ENCODE data around the gene MTTP. TPM values are rescaled to one million over a fixed set of nuclear protein-coding genes. Genes with fewer than 3 reads are reported as not detected.

Gene MTTP
- polyA plus RNA-seq, 1 donor (not counting 4 experiments of a cell fraction or from before 2014, with no cell fraction given), result 0.05 TPM

- dilution Hi-C loops (cut with MboI; ENCODE audit: extremely low pct_ligation_motif_present, low sequenced_read_pairs), result no loop called here
- no peak overlapping the region for H3K27ac ChIP-seq (ENCODE audit: control insufficient read depth, insufficient read depth, low read length)
Observed at GRCh38 chr4:99668472-99668871, 93.8 kb downstream of the MTTP start.

GRCh38 chr4:99669084-99669483 lies 94.5 kb downstream of the MTTP start:
- no peaks in the 10 kb centered on the region for H3K79me2 ChIP-seq (ENCODE audit: control insufficient read depth, insufficient read depth, low read length)
- dilution Hi-C loops (cut with MboI; ENCODE audit: extremely low pct_ligation_motif_present, low sequenced_read_pairs), result no loop called here
- no peaks in the 10 kb centered on the region for H3K36me3 ChIP-seq (ENCODE audit: control insufficient read depth in 2 of 2, extremely low read depth in 1 of 2, insufficient read depth in 2 of 2, low read length in 2 of 2)
- no peaks in the 10 kb centered on the region for H4K20me1 ChIP-seq (ENCODE audit: control insufficient read depth, extremely low read depth, insufficient read depth, low read length)
- no peaks in the 10 kb centered on the region for H3K4me1 ChIP-seq (ENCODE audit: control insufficient read depth, extremely low read depth, insufficient read depth, low read length)
- DNase-seq (ENCODE audit: low read depth, low spot score) (no peak), FAIRE-seq (no peak)
- H3K4me3 ChIP-seq (ENCODE audit: control insufficient read depth in 2 of 3, extremely low read depth in 1 of 3, insufficient read depth in 2 of 3, low read depth in 1 of 3, low read length in 3 of 3), result no peak overlapping the region
- H3K9ac ChIP-seq (ENCODE audit: control insufficient read depth, extremely low read depth, insufficient read depth, low read length), result no peak overlapping the region
- H3K27me3 ChIP-seq (ENCODE audit: control insufficient read depth, extremely low read depth, insufficient read depth, low read length), result no peaks in the 10 kb centered on the region
- no peaks in the 10 kb centered on the region for H3K9me1 ChIP-seq (ENCODE audit: control insufficient read depth, extremely low read depth, insufficient read depth, low read length)
- H2AFZ ChIP-seq (ENCODE audit: control insufficient read depth, low read length), result no peak overlapping the region
- H3K27ac ChIP-seq (ENCODE audit: control insufficient read depth, insufficient read depth, low read length), result no peak overlapping the region
- H3K9me3 ChIP-seq (ENCODE audit: control insufficient read depth, low read depth, low read length), result no peaks in the 10 kb centered on the region
- no peak overlapping the region for H3K4me2 ChIP-seq (ENCODE audit: control insufficient read depth, extremely low read depth, insufficient read depth, low read depth, low read length)
- no peak for TF ChIP-seq EZH2 (IDR thresholded peaks at IDR 0.05; ENCODE audit: low read length)
- no peak for TF ChIP-seq CTCF (optimal IDR thresholded peaks at IDR 0.05 in 1 of 3, IDR thresholded peaks at IDR 0.05 in 1 of 3, conservative IDR thresholded peaks at IDR 0.05 in 1 of 3; ENCODE audit: extremely low read depth in 1 of 3, insufficient read depth in 2 of 3, low read length in 3 of 3)

More at GRCh38 chr4:99668472-99668871, 93.8 kb downstream of the MTTP start:
- Histone ChIP-seq H3K4me3 (ENCODE audit: control insufficient read depth in 2 of 3, extremely low read depth in 1 of 3, insufficient read depth in 2 of 3, low read depth in 1 of 3, low read length in 3 of 3) (no peak overlapping the region), H4K20me1 (ENCODE audit: control insufficient read depth, extremely low read depth, insufficient read depth, low read length) (no peaks in the 10 kb centered on the region), H3K4me1 (ENCODE audit: control insufficient read depth, extremely low read depth, insufficient read depth, low read length) (no peaks in the 10 kb centered on the region), H3K27me3 (ENCODE audit: control insufficient read depth, extremely low read depth, insufficient read depth, low read length) (no peaks in the 10 kb centered on the region), H3K9ac (ENCODE audit: control insufficient read depth, extremely low read depth, insufficient read depth, low read length) (no peak overlapping the region), H3K9me3 (ENCODE audit: control insufficient read depth, low read depth, low read length) (no peaks in the 10 kb centered on the region), H3K79me2 (ENCODE audit: control insufficient read depth, insufficient read depth, low read length) (no peaks in the 10 kb centered on the region), H3K9me1 (ENCODE audit: control insufficient read depth, extremely low read depth, insufficient read depth, low read length) (no peaks in the 10 kb centered on the region), H3K4me2 (ENCODE audit: control insufficient read depth, extremely low read depth, insufficient read depth, low read depth, low read length) (no peak overlapping the region), H2AFZ (ENCODE audit: control insufficient read depth, low read length) (no peak overlapping the region), H3K36me3 (ENCODE audit: control insufficient read depth in 2 of 2, extremely low read depth in 1 of 2, insufficient read depth in 2 of 2, low read length in 2 of 2) (no peaks in the 10 kb centered on the region)
- no peak for TF ChIP-seq CTCF (optimal IDR thresholded peaks at IDR 0.05 in 1 of 3, IDR thresholded peaks at IDR 0.05 in 1 of 3, conservative IDR thresholded peaks at IDR 0.05 in 1 of 3; ENCODE audit: extremely low read depth in 1 of 3, insufficient read depth in 2 of 3, low read length in 3 of 3)
- no peak for TF ChIP-seq EZH2 (IDR thresholded peaks at IDR 0.05; ENCODE audit: low read length)
- DNase-seq (ENCODE audit: low read depth, low spot score) (no peak), FAIRE-seq (no peak)

Data from keratinocyte (primary cell).